Adrenal gland (tissue), 5 donors: ENCODE measurements around the gene TCERG1L.

Source experiments
- CTCF ChIP-seq, 6 experiments: fragments of 450-650 bp in 4 of 6; fragments of 200-600 bp in 2 of 6; sonication (generic) in 1 of 6; IDR thresholded peaks; 1 replicate in 5 of 6; 2 replicates in 1 of 6; pipeline versions ENCODE4 v1.5.1 to v1.8.0; 2016 to 2021; ENCODE audit warnings: antibody characterized with exemption in 6 of 6, mild to moderate bottlenecking in 2 of 6, moderate library complexity in 1 of 6
- POLR2A ChIP-seq, 2 donors: fragments of 450-650 bp; IDR thresholded peaks; one replicate each; pipeline ENCODE4 v1.6.1; 2017; ENCODE audit warnings: antibody characterized with exemption in 2 of 2, mild to moderate bottlenecking in 2 of 2, moderate library complexity in 1 of 2
- donor health status: DM: no; HTN: no; CAD: no.

- TF ChIP-seq CTCF (IDR thresholded peaks at IDR 0.05) (no peak), POLR2A (IDR thresholded peaks at IDR 0.05) (no peak)
Observed at GRCh38 chr10:131181456-131181855, 130.1 kb downstream of the TCERG1L start.
